Stimulated activated CD8-positive, alpha-beta memory T cell treated with anti-CD3 and anti-CD28 coated beads, Interleukin-12 subunit alpha, Interleukin-12 subunit beta, amount 100 ng/mL, for 24 hours (primary cell): ENCODE results near the gene ADIPOR2.
A peak's percentile ranks its signal among the peaks of the same experiment; 100 is the strongest.

Source experiments
- DNase-seq: peaks from one replicate; pipeline ENCODE4 v3.0.0-alpha.2; 2020; ENCODE audit errors: extremely low read depth

The ADIPOR2 gene

DNA sequence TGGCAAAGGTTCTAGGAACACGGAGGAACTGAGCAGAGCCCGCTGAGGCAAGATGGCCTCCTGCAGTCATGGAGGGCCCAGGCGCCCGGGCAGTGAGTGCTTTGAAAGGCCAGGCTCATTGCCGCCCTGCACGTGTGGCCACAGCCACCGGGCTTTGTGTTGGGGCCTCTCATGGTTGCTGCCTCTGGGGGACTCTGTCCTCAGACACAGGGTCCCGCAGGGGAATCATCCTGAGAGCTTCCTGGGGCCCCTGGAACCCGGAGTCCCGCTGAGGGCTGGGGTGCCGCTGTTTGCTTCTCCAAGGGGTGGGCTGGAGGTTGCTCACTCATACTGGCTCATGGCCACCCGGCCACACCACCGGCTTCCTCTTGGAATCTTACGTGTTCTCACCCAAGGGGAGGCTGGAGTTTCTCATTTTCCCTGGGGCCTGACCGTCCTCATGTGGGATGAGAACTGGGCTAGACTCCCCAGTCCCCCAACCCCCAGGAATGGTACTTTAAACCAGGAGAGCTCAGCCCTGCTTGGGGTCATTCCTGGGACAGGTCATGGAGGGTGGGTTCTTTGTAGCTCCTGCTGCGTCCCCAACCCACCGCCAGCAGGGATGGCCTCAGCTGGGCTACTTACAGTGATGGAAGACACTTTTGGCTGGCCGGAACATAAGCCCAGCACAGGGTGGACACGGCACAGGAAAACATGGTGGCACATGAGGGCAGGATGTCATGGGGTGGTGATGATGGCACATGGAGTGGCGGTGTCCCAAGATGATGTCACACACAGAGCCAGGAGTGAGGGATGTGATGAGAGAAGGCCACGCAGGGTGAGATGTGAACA lies 108.4 kb downstream of the ADIPOR2 start:
- DNase-seq = no peak

DNA sequence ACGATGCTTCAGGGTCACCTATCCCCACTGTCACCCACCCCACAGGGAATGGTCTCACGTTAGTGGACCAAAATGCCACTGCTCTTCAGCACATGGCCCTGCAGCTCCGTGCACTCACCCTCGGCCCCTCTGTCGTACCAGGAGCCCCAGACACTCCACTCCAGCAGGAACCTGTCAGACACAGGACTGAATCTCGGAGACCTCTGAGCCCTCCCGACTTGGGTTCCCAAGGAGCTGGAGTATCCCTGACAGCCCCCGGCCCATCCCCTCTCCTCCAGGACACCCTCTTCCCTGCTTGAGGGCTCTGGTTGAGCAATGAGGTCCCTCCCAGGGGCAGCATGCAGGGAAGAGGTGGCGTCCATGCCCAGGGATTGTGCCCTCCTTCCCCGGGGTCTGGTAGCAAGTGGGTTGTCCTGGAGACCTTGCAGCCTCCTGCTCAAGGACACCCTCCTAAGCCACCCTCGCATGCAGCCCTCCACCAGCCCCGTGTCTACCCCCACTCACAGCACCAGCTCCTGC lies 109.1 kb downstream of the ADIPOR2 start:
- no peak for DNase-seq

- no peak for DNase-seq
These were observed 109.8 kb downstream of the ADIPOR2 start for GRCh38 chr12:1800401-1801302.

- no peak for DNase-seq
These were observed 110.6 kb downstream of the ADIPOR2 start for GRCh38 chr12:1801303-1801975.

- no peak for DNase-seq
These were observed 112.9 kb downstream of the ADIPOR2 start for GRCh38 chr12:1803736-1804135.

DNA sequence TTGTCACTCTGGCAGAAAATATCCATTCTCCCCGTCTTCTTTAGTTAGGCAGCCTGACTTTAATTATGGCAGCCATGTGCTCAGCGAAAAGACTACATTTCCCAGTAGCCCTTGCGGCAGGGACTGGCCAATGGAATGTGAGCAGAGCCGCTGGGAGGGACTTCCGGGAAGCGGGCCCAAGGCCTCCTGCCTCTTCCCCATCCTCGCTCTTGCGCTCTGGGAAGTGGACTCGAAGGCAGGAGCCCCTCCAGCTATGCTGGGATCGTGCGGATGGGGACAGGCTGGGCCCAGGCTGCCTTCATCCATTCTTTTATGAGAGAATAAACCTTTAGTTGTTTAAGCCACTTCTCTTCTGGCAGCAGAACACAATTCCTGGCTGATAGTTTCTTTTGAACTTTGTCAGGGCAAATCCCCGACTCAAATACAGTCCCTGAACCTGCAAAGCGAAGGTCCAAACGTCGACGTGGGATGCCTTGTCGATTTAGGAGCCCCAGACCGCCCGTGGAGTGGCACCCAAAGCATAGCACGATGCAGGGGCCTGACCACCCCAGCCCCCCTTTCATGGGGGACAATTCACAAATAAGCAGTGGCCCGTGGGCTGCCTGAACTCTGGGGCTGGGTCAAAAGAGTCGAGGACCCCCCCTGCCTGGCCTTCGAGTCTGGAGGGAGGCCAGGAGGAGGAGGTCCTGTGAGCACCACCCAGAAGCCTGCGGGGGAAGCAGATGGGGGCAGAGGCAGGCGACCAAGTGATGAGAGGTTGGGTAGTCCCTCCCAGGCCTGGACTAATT lies 113.9 kb downstream of the ADIPOR2 start:
- DNase-seq = peak; percentile 64

- DNase-seq = no peak
These were observed 114.7 kb downstream of the ADIPOR2 start for GRCh38 chr12:1805441-1806081.

- DNase-seq = no peak
These were observed 115.6 kb downstream of the ADIPOR2 start for GRCh38 chr12:1806301-1807086.

- DNase-seq = no peak
These were observed 116.4 kb downstream of the ADIPOR2 start for GRCh38 chr12:1807087-1807860.

DNA sequence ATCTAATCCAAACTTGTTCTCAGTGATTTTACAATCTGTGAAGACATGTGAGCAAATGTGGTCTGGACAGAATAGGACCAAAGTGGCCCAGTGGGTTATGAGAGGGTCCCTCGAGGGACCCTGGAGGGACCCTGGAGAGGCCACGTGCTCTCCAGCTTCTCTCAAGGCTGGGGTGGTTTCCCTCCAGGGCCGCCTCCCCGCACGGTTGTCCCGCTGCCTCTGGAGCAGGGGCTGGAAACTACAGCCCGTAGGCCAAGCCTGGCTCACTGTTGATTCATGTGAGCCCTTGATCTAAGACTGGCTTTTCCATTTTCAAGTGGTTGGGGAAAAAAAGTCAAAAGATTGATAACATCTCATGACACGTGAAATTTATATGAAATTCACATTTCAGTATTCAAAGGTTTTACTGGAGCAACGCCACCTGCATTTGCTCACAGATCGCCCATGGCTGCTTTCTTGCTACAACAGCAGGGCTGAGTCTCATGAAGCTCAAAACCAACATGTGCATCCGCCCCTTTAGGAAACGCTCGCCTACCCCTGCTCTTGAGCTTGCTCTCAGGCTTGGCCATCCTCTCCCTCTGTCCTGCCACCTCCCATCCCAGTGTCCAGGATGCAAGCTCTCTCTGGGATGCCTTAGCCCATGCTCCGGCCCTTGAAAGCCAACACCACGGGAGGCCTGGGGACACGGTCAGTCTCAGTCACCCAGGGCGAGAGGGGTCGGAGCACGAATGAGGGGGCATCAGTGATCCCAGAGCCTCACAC lies 117.3 kb downstream of the ADIPOR2 start:
- DNase-seq = no peak

DNA sequence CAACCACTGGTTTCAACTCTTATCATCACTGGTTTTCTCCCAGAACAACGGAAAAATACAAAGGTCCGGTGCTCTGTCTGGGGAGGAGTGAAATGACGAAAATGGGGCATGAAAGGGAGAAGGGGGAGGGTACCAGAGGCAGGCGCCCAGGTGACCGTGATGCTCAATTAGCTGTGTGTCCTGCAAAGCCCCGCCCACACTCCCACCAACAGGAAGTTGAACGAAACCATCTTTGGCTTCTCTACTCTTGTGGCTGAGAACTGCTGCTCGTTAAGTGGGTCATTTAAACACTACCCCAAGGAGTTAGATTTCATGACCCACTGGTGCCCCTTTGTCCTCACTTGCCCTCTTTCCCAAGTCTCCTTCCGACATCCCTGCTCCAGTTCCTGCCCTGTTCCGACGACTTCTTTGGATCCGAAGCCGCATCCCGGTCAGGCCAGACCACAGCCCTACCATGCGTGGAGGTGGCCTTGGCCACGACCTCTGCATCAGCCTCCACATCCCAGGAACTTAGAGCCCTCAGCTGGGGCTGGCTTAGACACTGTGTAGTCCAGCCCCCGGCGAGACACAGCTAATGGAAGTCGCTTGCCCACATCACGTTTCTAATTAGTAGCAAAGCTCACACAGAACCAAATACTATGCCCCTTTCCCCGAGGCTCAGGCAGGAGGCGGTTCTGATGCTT lies 118.1 kb downstream of the ADIPOR2 start:
- DNase-seq = no peak

GRCh38 chr12:1809591-1810190 lies 118.8 kb downstream of the ADIPOR2 start:
- DNase-seq = no peak

- DNase-seq = no peak
These were observed 119.5 kb downstream of the ADIPOR2 start for GRCh38 chr12:1810201-1810930.

DNA sequence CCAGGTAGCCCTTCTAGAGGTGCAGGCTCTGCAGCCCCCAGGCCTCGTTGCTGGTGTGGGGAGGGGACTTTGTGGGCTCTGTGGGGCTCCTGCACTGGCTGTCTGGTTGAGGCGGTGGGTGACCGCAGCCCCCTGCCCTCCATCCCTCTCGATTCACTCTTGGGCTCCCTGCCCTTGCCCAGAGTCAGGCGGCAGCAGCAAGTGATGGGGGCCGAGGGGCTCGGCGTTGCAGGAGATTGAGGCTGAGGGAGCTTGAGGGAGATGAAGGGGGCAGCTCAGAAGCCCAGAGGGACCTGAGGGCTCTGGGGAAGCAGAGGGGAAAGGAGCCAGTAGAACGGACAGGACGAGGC lies 120.0 kb downstream of the ADIPOR2 start:
- DNase-seq = no peak

GRCh38 chr12:1811281-1811947 lies 120.5 kb downstream of the ADIPOR2 start:
- DNase-seq = no peak

DNA sequence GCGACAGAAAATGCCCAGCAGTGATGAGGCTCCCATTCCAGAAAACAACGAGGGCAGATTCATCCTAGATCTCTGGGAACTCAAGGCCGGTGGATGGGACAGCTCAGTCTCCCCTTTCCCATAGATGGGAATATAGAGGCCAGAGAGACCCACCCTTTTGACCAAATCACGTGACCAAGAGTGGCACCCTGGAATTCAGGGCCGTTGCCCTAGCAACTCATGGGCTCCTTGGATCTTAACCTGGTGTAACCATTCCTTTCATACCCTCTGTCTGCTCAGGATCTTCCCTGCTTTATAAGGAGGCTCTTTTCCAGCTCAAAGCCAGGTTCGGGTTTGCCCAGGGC lies 121.0 kb downstream of the ADIPOR2 start:
- no peak for DNase-seq
